H54 (cell line): ENCODE results near the gene ATP5PO.
A peak's percentile ranks its signal among the peaks of the same experiment; 100 is the strongest.

Experiments used
- DNase-seq: peaks from one replicate; pipeline ENCODE4 v3.0.0; 2011; ENCODE audit warnings: low spot score, mixed read lengths; ENCODE audit not compliant: insufficient read length
- FAIRE-seq: peaks from 3 replicates; lab custom pipeline; 2011; peaks lifted over from hg19 to GRCh38; lab: Jason Lieb, UNC
- POLR2A ChIP-seq: IDR thresholded peaks from 2 replicates; pipeline ENCODE4 v1.6.1; 2011; ENCODE audit warnings: low read depth, mild to moderate bottlenecking, low read length

Gene ATP5PO

DNA sequence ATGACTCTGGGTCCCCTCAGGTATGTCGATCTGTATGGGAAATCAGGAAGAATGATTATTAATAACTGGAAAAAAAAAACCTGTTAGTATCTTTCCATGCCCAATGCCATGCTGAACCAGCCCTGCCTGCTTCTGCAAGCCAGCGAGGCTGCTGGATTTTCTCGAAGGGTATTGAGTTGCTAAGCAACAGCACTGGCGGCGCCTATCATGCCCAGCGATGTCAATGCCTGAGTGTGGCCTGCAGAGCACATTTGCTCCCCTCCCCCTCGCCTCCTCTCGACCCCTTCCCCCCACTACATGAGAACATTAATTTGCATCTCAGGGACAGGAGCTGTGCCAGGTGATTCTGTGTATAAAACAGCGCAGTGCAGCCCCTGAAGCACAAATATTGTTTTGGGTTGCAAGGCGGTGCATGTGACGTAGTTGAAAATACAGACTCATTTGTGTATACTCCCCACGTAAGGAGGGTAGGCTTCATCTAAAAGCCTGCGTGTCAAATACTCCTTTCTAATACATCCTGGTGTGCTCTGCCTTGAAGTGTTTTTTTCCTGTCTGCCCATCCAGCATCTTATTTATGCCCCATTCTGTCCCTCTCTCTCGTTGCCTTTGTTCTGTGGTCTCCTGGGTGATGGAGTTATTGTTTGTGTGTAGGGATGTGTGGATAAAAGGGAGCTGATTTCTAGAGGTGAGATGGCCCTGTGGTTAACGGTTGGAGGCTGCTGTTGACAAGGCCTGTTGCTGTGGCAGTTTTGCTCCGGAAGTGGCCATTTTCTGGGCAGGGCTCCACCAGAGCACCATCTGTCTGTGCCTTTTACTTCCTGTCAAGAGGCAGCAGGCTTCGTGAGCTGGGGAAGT, 32.7 kb upstream of the ATP5PO start:
- DNase-seq, result peak; percentile 68
- peak; percentile 22; the same call in 1 of the 2 replicates for TF ChIP-seq POLR2A
- no peak for FAIRE-seq

GRCh38 chr21:33947451-33948095, 32.0 kb upstream of the ATP5PO start:
- DNase-seq (peak; percentile 95), FAIRE-seq (peak; percentile 78)
- TF ChIP-seq POLR2A, result no peak

GRCh38 chr21:33945652-33946270, 30.2 kb upstream of the ATP5PO start:
- TF ChIP-seq POLR2A, result no peak
- DNase-seq (no peak), FAIRE-seq (no peak)

- no peak for FAIRE-seq
- TF ChIP-seq POLR2A, result no peak
These were observed 28.7 kb upstream of the ATP5PO start for GRCh38 chr21:33944185-33944763.

DNA sequence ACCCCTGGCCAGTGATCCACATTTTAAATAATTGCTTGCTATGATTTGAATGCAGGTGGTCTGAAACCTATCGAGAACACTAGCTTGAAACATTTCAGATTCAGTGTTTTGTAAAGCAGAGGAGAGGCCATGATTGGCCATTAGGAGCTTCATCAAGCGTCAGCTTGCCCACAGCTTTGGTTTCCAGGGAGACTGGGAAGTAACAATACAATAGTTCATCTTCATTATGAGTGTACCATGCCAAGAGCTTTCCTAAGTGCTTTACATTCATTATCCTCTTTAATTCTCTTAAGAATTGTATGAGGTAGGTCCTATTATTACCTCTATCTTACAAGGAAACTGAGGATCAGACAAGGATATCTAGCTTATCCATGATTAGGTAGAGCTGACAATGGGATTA, 27.7 kb upstream of the ATP5PO start:
- DNase-seq, result no peak
- no peak for FAIRE-seq
- no peak for TF ChIP-seq POLR2A

More at GRCh38 chr21:33944185-33944763, 28.7 kb upstream of the ATP5PO start:
- no peak for DNase-seq

DNA sequence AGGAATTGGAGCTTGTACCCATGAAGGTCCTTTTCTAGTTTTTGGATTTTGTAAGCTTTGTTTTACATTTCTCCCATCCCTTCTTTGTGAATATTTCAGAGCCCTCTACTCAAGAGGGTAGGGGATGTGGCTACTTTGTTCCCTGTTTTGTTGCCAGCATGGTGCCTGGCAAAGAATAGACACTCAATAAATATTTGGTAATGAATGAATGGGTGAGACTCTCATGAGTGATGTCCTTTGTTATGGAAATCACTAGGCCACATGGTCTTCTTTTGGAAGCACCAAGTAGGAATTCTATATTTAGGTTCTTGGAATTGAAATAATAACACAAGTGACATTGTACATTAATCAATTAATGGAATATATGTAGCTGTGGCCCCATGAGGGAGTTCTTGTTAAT, 26.8 kb upstream of the ATP5PO start:
- no peak for FAIRE-seq
- no peak for TF ChIP-seq POLR2A
- no peak for DNase-seq

GRCh38 chr21:33940881-33941245, 25.3 kb upstream of the ATP5PO start:
- no peak for DNase-seq
- no peak for TF ChIP-seq POLR2A
- no peak for FAIRE-seq

GRCh38 chr21:33940164-33940880, 24.7 kb upstream of the ATP5PO start:
- TF ChIP-seq POLR2A, result no peak

GRCh38 chr21:33939226-33939625, 23.6 kb upstream of the ATP5PO start:
- FAIRE-seq, result no peak
- DNase-seq, result no peak
- TF ChIP-seq POLR2A, result no peak

More at GRCh38 chr21:33940164-33940880, 24.7 kb upstream of the ATP5PO start:
- no peak for FAIRE-seq
- DNase-seq, result no peak

DNA sequence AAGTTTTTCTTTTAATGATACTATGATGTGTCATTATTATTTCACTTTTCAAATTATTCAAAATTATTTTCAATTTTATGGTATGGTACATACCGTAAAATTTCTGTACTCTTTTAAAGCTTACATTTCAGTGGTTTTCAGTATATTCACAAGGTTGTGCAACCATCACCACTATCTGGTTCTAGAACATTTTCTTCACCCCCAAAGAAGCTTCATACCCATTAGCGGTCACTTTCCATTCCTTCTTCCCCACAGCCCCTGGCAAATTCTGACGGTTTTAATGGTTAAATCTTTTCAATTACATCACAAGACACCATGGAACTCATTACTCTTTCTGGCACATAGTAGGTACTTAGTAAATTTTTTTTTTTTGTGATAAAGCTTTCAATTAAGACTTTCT, 22.8 kb upstream of the ATP5PO start:
- no peak for TF ChIP-seq POLR2A
- FAIRE-seq, result no peak
- DNase-seq, result no peak

GRCh38 chr21:33937931-33938339, 22.3 kb upstream of the ATP5PO start:
- DNase-seq, result no peak
- no peak for FAIRE-seq
- no peak for TF ChIP-seq POLR2A

DNA sequence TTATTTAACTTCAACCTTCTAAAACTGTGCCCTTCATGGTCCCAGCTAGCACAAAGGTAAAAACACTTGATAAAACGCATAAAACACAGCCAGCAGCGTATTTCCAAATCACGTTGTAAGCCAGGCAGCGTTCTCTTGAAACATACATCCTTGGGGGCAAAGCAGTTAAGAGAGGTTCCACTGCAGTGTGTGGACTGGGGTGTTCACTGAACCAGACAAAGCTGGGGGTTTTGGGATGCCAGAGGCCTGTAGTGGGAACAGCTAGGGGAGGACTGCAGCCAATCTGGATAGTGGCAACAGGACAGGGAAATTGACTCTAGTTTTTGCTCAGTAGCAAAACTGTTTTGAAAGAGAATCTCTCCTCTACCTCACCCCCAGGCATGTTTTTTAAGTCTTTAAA, 21.5 kb upstream of the ATP5PO start:
- TF ChIP-seq POLR2A, result no peak
- no peak for DNase-seq
- FAIRE-seq, result no peak

DNA sequence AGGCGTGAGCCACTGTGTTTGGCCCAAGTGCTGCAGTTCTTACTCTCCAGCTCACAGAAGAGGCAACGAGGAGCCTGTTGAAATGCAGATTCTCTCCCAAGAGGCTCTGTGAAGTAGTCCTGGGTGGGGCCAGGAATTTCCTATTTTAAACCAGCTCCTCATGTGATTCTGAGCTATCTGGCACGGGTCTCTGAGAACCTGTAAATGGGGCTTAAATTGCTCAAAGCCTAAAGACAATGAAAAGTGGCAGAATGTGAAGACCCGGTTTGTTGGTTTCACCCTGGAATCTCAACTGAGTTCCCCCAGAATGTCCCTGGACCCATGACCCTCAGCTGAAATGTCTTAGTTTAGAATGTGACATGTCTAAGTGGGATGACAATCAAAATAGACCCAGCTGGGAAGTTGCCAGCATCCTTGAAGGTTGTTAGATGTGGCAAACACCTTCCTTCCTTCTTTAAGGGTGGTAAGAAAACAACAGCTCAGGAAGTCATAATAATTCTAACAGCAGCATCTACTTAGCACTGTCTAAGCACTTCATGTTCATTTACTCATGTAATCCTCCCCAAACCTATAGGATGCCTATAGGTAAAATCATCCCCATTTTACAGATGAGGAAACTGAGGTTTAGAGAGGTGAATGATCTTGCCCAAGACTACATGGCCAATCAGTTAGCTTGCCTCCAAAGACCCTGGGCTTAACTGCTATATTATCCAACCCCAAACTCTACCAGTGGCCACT, 20.9 kb upstream of the ATP5PO start:
- TF ChIP-seq POLR2A, result no peak
- FAIRE-seq (no peak), DNase-seq (no peak)
